Measurements from ENCODE around the gene GRID2. TPM values are rescaled to one million over a fixed set of nuclear protein-coding genes. Genes with fewer than 3 reads are reported as not detected.

The GRID2 gene
- total and polyA plus RNA-seq, 2 of the 4 experiments (the other 2 are of a cell fraction) = under 0.01 TPM; not detected in 1

DNA sequence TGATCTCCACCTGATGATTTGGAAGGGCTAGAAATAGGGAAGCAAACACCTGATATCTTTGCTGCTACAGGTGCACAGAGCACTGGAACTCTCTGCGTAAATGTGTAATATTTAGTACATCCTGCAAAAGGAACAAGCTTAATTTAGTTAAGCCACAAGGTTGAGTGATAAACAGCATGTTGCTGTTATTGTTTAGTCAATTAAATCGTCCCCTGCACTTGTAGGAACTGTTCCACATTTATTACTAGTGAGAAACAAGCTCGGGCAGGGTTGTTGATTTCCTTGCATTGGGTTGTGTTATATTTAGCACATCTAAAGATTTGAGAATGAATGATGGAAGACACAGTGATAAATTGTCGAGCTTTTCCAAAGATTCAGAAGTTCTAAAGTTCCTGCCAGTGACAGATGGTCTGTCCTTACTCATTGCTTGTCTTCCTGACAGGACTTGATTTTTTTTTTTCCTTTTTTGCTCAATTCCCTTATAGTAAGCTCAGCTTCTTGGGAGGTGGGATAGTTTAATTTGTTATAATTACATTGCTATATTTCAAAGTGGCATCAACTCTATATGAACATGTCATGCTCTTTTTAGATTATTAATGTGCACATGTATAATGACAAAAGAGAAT is 897.8 kb downstream of the GRID2 start:
- Histone ChIP-seq H3K4ac (ENCODE audit: low read depth, low read length) (no peak overlapping the region), H3K4me1 (ENCODE audit: control insufficient read depth, insufficient read depth, low read length) (no peaks in the 10 kb centered on the region), H3K79me1 (ENCODE audit: low read depth in 1 of 2, low read length in 2 of 2) (no peaks in the 10 kb centered on the region), H3K14ac (replicated peaks; ENCODE audit: low read depth, low read length) (no peak overlapping the region), H4K91ac (ENCODE audit: insufficient read depth, low read depth, low read length) (no peak overlapping the region), H2AK9ac (replicated peaks; ENCODE audit: low read depth, low read length, poor library complexity) (no peak overlapping the region), H3K36me3 (ENCODE audit: control insufficient read depth, insufficient read depth, low read length) (no peaks in the 10 kb centered on the region), H3K23ac (ENCODE audit: low read depth, low read length) (no peak overlapping the region), H2AFZ (replicated peaks; ENCODE audit: low read length, poor library complexity) (no peak overlapping the region), H3K9ac (ENCODE audit: low read depth, low read length) (no peak overlapping the region), H2AK5ac (ENCODE audit: low read depth, low read length) (no peak overlapping the region), H3K27me3 (ENCODE audit: control insufficient read depth, insufficient read depth, low read length) (no peaks in the 10 kb centered on the region; the same call in 1 of the 2 replicates), H2BK120ac (ENCODE audit: low read depth, low read length) (no peak overlapping the region), H3K4me3 (ENCODE audit: insufficient read depth, low read depth, low read length) (no peak overlapping the region), H4K20me1 (ENCODE audit: insufficient read depth, low read length) (no peaks in the 10 kb centered on the region), H4K8ac (ENCODE audit: low read depth in 2 of 2, low read length in 2 of 2) (no peak overlapping the region), H3K56ac (ENCODE audit: extremely low read depth, insufficient read depth, low read length) (no peak overlapping the region), H2BK20ac (ENCODE audit: low read depth, low read length) (no peak overlapping the region), H3K27ac (ENCODE audit: insufficient read depth, low read length) (no peak overlapping the region), H3K4me2 (ENCODE audit: low read depth, low read length) (no peak overlapping the region), H4K5ac (ENCODE audit: low read depth, low read length) (no peak overlapping the region), H2BK15ac (ENCODE audit: low read depth, low read length) (no peak overlapping the region), H2BK5ac (ENCODE audit: low read depth, low read length, poor library complexity, severe bottlenecking) (no peak overlapping the region), H3K9me3 (ENCODE audit: control insufficient read depth, insufficient read depth, low read length) (no peaks in the 10 kb centered on the region), H3K9me1 (ENCODE audit: insufficient read depth, low read length) (no peaks in the 10 kb centered on the region; the same call in 1 of the 2 replicates), H3K18ac (ENCODE audit: low read depth, low read length) (no peak overlapping the region)
- ATAC-seq (ENCODE audit: low read depth) = no peak
- POLR2A ChIA-PET (ENCODE audit: unreplicated experiment) = no interaction called here
- no peak for TF ChIP-seq FOS (IDR thresholded peaks at IDR 0.05; ENCODE audit: low read depth, low read length)
- no peak for TF ChIP-seq RCOR1 (IDR thresholded peaks at IDR 0.05; ENCODE audit: insufficient replicate concordance, low read length)
- TF ChIP-seq POLR2A (IDR thresholded peaks at IDR 0.05; ENCODE audit: low read depth, low read length) = no peak
- no peak for TF ChIP-seq BHLHE40 (IDR thresholded peaks at IDR 0.05; ENCODE audit: low read depth, low read length)
- TF ChIP-seq, protein P1, sequence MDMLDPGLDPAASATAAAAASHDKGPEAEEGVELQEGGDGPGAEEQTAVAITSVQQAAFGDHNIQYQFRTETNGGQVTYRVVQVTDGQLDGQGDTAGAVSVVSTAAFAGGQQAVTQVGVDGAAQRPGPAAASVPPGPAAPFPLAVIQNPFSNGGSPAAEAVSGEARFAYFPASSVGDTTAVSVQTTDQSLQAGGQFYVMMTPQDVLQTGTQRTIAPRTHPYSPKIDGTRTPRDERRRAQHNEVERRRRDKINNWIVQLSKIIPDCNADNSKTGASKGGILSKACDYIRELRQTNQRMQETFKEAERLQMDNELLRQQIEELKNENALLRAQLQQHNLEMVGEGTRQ (IDR thresholded peaks at IDR 0.05; ENCODE audit: low read depth, low read length) = no peak
- no peak for TF ChIP-seq RFX5 (IDR thresholded peaks at IDR 0.05; ENCODE audit: low read depth, low read length)
- TF ChIP-seq CHD1 (IDR thresholded peaks at IDR 0.05; ENCODE audit: low read depth, low read length) = no peak
- TF ChIP-seq NFE2L2 (IDR thresholded peaks at IDR 0.05; ENCODE audit: low read depth, low read length) = no peak
- TF ChIP-seq CEBPB (IDR thresholded peaks at IDR 0.05; ENCODE audit: low read depth, low read length) = no peak
- TF ChIP-seq MAZ (IDR thresholded peaks at IDR 0.05; ENCODE audit: borderline replicate concordance, low read depth, low read length) = no peak
- dilution Hi-C loops (cut with HindIII; ENCODE audit: low sequenced_read_pairs, unreplicated experiment) = no loop called here
- intact Hi-C loops (cut with micrococcal nuclease) = no loop called here
- BruUV-seq (replicated peaks) = no TSS peak
- DNase-seq = no peak
- CTCF ChIA-PET = no interaction called here
- WGBS, 2 experiments (ENCODE audit: extremely low coverage in 2 of 2, insufficient read length in 1 of 2) = no CpG with 5 or more reads among the region's 4 CpGs
- in situ Hi-C loops (cut with MboI; ENCODE audit: low sequenced_read_pairs) = no loop called here
